Endothelial cell of hepatic sinusoid (primary cell): ENCODE data around the gene AMFR.

Source experiments
- in situ Hi-C: cut with HindIII; loops from 2 replicates; pipeline ENCODE4 v1.10.0; 2017; ENCODE audit warnings: low sequenced_read_pairs

Gene AMFR

GRCh38 chr16:56349711-56350161, 75.6 kb downstream of the AMFR start:
- in situ Hi-C loops: no loop called here

DNA sequence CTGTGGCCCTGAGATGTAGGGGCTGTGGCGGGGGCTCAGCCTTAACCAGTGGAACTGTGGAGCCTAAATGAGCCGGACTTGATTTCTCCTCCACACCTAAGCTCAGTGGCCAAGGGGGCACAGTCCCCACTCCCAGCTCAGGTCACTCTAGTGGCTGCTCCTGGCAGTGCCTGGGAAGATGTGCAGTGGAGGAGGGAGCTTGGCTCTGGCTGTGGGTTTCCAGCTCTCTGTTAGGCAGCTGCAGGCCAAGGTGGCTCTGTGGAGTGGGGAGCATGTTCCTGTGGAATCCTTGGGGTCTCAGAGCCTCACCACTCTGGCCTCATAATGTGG, 76.3 kb downstream of the AMFR start:
- in situ Hi-C loops: no loop called here

DNA sequence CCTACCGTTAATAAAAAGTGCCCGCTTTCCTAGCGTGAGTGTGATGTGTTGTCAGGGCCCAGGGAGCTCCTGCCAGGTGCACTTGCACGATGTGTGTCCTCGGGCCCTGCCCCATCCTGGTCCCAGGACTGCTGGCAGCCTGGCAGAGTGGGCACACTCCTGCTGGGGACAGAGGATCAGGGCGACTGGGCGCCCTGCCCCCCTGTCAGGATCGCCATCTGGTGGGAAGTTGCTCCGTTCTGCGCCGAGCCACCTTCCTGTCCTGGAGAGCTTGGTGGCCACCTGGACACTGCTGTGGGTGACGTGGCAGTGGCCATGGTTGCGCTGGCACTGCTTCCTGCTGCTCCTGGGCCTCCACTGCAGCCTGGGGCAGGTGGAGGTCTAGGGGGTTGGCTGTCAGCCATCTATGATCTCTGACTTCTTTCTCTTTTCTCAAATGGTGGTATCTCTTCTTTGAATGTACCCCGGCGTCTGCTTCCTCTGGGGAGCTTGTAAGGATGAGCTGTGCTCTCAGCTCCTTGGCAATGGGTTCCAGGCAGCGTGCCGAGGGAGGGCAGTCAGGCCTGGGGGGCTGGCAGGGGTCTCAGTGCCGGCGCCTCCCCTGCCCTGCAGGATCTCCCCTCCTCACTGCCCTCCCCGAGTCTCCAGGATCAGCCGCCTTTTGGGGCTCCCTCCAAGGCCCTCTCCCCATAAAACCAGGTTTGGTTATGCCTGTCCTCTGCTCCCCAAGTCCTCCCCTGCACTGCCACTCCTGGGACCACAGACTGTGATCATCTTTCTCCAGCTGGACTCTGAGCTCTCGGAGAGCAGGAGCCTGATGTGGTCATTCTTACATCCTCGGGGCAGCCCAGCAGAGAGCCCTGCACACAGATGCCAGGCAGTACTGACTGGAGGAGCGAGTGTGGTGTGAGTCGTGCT, 76.9 kb downstream of the AMFR start:
- in situ Hi-C loops: no loop called here

GRCh38 chr16:56347670-56348069, 77.7 kb downstream of the AMFR start:
- in situ Hi-C loops: no loop called here

- in situ Hi-C loops: no loop called here
Measured at GRCh38 chr16:56347166-56347565, 78.2 kb downstream of the AMFR start.

- in situ Hi-C loops: no loop called here
Measured at GRCh38 chr16:56346131-56346890, 79.0 kb downstream of the AMFR start.

- in situ Hi-C loops: no loop called here
Measured at GRCh38 chr16:56345406-56346050, 79.8 kb downstream of the AMFR start.

DNA sequence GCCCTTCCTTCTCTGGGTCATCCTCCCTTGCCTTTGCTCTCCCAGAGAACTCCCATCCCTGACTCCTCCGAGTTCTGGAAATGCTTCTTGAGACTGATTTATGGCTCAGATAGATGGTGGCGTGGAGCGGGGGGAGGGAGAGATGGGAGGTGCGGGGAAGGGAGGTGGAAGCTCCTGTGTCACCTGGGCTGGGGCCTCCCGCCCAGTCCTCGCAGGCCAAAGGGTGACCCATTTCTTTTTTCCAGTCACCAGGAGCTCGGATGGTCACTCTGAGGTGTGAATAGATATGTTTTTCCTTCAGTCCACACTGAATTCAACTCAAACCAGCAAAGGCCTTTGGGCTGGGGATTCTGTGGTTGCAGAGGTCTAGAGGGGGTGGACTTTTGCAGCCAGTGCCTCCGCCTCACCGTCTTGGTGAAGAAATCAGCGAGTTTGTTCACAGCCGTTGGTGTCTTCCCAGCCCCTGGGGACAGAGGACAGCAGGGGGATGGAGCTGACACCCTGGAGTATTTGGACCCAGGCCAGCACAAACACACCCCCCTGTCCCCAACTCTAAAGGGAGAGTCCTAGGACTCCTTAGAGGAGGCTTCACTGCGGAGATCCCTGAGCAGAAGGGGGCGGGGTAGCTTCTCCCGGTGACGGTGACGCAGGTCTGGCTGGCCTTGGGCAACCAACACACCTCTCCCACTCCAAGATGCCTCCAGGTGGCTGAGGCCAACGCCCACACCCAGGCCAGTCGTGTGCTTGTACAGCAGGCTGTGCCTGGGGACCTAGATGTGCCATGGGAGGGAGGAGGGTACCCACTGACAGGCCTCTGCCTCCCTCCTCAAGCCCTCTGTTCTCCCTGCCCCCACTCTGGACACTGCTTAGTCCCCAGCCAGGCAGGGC, 80.6 kb downstream of the AMFR start:
- in situ Hi-C loops: loop anchor here (5.0 kb wide), 1 partner anchor 33 kb away; no protein-coding TSS in a partner anchor

GRCh38 chr16:56343661-56344517, 81.5 kb downstream of the AMFR start:
- in situ Hi-C loops: loop anchor here (5.0 kb wide), 1 partner anchor 33 kb away; no protein-coding TSS in a partner anchor

DNA sequence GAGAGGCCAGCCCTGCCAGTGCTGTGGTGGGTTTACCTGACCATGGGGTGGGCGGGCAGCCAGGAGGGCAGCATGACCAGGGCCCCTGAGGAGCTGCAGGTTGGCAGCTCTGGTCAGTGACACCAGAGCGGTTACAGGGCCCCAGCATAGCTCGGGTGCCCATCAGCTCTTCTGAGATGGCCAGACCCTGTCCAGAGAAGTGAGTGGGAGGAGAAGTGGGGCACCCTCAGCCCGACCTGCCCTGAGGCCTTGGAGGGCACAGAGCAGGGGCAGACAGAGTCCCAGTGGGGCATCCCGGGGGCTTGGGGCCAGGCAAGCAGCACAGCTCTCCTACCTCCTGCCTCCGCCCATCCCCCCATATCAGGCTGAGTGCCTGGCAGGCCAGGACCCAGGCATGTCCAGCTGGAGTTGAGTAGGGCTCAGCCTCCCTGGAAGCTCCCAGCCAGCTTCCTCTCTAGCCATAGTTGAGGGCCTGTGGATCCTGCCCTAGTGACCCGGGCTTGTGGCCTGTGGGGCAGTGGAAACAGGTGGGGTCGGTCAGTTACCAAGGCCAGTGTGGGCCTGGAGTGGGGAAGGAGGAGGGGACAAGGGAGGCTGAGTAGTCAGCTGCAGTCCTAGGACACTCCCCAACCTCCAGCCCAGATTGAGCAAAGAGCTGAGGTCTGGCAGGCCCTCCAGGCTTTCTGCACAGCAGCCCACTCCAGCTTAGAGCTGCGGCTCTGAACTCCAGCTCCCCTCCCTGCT, 83.5 kb downstream of the AMFR start:
- in situ Hi-C loops: loop anchor here (5.0 kb wide), 1 partner anchor 35 kb away; no protein-coding TSS in a partner anchor

DNA sequence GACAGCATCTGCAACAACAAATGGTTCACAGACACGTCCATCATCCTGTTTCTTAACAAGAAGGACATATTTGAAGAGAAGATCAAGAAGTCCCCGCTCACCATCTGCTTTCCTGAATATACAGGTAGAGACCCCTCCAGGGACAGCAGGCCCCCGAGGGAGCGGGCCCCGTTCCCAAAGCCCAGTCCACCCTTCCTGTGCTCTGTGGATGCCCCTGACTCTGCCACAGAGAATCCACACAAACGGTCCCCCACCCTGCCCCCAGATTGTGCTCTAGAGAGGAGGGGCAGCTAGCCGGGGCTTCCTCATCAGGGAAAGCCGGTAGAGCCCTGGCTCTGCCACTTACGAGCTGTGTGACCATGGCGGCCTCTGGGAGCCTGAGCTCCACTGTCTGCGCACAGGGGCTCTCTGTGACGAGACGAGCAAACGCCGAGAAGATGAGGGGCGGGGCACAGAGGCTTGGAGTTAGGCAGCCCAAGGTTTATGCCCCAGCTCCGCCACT, 84.4 kb downstream of the AMFR start:
- in situ Hi-C loops: loop anchor here (5.0 kb wide), 1 partner anchor 36 kb away; no protein-coding TSS in a partner anchor

DNA sequence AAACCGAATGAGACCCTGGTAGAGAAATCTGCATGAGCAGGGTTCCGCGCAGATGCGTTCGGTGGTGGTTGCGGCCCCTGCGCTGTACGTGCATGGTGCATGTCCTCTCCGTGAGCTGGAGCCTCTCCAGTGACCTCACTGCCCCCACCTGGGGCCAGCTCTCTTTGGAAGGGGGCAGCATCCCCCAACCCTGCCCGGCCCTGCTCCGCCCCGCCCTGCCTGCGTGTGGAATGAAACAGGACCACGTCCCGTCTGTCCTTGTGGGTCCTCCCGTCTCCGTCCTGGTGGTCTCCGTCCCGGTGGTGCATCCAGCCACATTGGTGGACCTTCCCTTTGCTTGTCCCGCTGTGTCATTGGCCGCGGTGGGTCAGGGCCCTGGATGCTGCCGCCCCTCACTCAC, 84.9 kb downstream of the AMFR start:
- in situ Hi-C loops: loop anchor here (5.0 kb wide), 1 partner anchor 37 kb away; no protein-coding TSS in a partner anchor

DNA sequence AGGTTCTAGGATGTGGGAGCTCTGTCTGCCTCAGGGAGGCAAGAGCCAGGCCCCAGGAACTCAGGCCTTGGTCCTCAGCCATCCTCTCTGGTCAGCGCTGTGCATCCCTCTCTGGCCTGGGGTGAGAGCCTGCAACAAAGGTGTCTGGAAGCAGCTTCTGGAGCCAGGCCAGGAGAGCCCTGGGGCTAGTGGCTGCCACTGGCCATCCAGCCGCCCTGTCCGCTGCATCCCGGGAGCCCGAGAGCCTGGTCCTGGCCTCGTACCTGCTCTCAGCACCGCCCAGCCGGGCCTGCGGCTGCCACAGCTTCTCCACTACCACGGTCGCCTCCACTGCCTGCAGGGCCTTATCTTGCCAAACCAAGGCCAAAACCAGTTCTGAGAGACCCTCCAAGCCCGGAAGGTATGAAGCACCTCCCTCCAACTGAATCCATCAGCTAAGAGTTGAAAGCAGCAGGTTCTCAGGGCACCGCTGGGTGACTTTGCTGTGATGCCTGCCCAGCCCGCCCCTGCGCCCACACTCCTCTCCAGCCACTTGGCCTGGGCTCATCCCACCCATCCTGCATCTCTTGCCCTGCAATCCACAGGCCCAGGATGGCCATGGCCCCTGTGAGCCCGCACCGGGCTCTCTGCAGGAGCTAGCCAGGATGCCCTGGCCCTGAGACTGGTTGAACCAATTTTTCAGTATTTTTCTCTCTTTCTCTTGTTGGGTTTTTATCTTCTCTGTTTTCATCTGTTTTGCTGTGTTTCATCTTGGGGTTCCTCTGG, 85.7 kb downstream of the AMFR start:
- in situ Hi-C loops: loop anchor here (5.0 kb wide), 1 partner anchor 38 kb away; no protein-coding TSS in a partner anchor

DNA sequence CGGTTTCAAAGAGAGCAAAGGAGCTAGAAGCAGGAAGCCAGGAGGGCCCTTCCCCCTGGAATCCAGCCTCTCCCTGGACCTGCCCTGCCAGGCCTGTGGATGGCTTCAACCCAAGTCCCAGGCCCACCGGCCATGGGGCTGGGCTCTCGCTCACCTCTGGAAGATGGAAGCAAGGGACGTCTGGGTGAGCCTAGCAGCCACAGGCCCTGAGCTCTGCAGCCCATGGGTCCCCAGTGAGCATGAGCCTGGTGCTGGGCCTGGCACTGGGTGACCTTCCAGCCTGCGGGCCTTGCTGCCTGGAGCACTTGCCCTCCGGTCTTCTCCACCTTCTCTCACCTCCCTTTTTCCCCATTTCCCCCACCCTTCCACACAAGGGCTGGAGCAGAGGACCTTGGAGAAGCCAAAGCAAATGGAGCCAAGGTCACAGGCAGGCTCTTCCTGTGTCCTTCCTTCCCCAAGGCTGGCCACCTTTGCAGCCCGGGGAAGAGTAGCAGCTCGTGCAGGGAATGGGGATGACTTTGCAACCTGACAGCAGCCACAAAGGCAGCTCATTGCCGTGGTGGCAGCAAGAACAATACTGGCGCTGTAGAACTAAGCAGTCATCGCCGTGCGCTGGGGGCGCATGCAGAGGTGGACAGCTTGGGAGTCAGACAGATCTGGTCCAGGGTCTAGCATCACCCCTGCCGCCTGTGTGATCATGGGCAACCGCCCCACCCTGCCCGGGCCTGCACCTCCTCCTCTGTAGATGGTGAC, 86.6 kb downstream of the AMFR start:
- in situ Hi-C loops: no loop called here

DNA sequence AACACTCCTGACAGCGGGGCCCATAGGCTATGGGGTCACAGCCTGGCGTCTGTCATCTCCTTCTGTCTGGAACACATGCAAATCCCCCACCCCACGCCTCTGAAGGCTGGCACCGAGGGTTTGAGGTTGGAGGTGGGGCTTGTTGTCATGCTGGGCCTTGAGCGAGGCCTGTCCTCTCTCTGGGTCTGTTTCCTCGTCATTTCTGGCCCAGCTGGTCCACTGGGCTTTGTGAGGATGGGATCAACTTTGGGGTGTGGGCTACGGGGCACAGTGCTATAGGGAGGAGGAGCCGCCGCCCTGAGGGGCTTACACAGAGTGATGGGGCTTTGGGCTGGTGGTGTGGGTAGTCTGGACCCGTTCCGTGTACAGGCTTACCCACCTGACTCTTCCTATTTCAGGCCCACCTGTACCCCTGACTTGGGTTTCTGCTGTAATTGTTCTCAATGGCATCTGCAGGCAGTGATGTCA, 87.5 kb downstream of the AMFR start:
- in situ Hi-C loops: no loop called here

GRCh38 chr16:56337131-56337857, 88.1 kb downstream of the AMFR start:
- in situ Hi-C loops: no loop called here
